GM23338 (cell line): Measurements from ENCODE around the gene KAT2A. TPM values are rescaled to one million over a fixed set of nuclear protein-coding genes. Genes with fewer than 3 reads are reported as not detected.
A peak's percentile ranks its signal among the peaks of the same experiment; 100 is the strongest.

ENCODE experiments used
- ATAC-seq: fragments of 200-7000 bp; cut with Tn5 transposase; 3 replicates; pipeline ENCODE4 v1.9.1; 2020
- DNase-seq: peaks from one replicate; pipeline ENCODE4 v3.0.0-alpha.2; 2015; ENCODE audit warnings: low spot score
- H2AFZ ChIP-seq: fragments of 200-600 bp; sonication (generic); 2 replicates; pipeline ENCODE4 v1.8.0; 2016; ENCODE audit warnings: antibody characterized with exemption, mild to moderate bottlenecking, moderate library complexity
- H3F3A ChIP-seq: fragments of 200-600 bp; sonication (generic); replicated peaks from 2 replicates; pipeline ENCODE4 v1.8.0; 2017; ENCODE audit warnings: antibody characterized with exemption, mixed run types, low read depth
- H3K27ac ChIP-seq: fragments of 200-600 bp; sonication (generic); 2 replicates; pipeline ENCODE4 v1.6.1; 2016; ENCODE audit warnings: low read depth
- H3K27me3 ChIP-seq: fragments of 200-600 bp; sonication (generic); 2 replicates; pipeline ENCODE4 v1.8.0; 2016; ENCODE audit warnings: mild to moderate bottlenecking, mixed run types, moderate library complexity; ENCODE audit not compliant: insufficient read depth
- H3K36me3 ChIP-seq: fragments of 200-600 bp; sonication (generic); 2 replicates; pipeline ENCODE4 v1.8.0; 2016; ENCODE audit warnings: mild to moderate bottlenecking; ENCODE audit not compliant: insufficient read depth
- H3K4me1 ChIP-seq: fragments of 200-600 bp; sonication (generic); 2 replicates; pipeline ENCODE4 v1.8.0; 2016; ENCODE audit warnings: mild to moderate bottlenecking, moderate library complexity; ENCODE audit not compliant: insufficient read depth
- H3K4me2 ChIP-seq: fragments of 200-600 bp; sonication (generic); 2 replicates; pipeline ENCODE4 v1.7.1; 2017; ENCODE audit warnings: mixed run types
- H3K4me3 ChIP-seq: fragments of 200-600 bp; sonication (generic); 2 replicates; pipeline ENCODE4 v1.6.1; 2016; ENCODE audit warnings: mixed run types
- H3K79me2 ChIP-seq: fragments of 200-600 bp; sonication (generic); replicated peaks from 2 replicates; pipeline ENCODE4 v1.8.0; 2017; ENCODE audit warnings: mild to moderate bottlenecking; ENCODE audit not compliant: insufficient read depth
- H3K9me2 ChIP-seq: fragments of 200-600 bp; sonication (generic); 2 replicates; pipeline ENCODE4 v1.8.0; 2017; ENCODE audit not compliant: insufficient read depth
- H4K20me1 ChIP-seq: fragments of 200-600 bp; sonication (generic); replicated peaks from 2 replicates; pipeline ENCODE4 v1.8.0; 2017; ENCODE audit warnings: mild to moderate bottlenecking; ENCODE audit not compliant: insufficient read depth
- H3K27ac Mint-ChIP-seq: 2 replicates; pipeline ENCODE4 v1.8.0; 2020; ENCODE audit warnings: inconsistent platforms, mild to moderate bottlenecking, moderate library complexity, mixed read lengths
- H3K27me3 Mint-ChIP-seq: 3 replicates; pipeline ENCODE4 v1.8.0; 2022; ENCODE audit warnings: low read depth, mild to moderate bottlenecking, moderate library complexity, mixed read lengths, inconsistent platforms; ENCODE audit not compliant: insufficient read depth, poor library complexity
- H3K36me3 Mint-ChIP-seq: 3 replicates; pipeline ENCODE4 v1.8.0; 2021; ENCODE audit warnings: low read depth, mild to moderate bottlenecking, inconsistent platforms, moderate library complexity, mixed read lengths
- H3K4me1 Mint-ChIP-seq: 3 replicates; pipeline ENCODE4 v1.8.0; 2020; ENCODE audit warnings: mild to moderate bottlenecking, inconsistent platforms, mixed read lengths
- H3K4me3 Mint-ChIP-seq: 3 replicates; pipeline ENCODE4 v1.8.0; 2021; ENCODE audit warnings: moderate library complexity, mild to moderate bottlenecking, inconsistent platforms, mixed read lengths
- H3K9me3 Mint-ChIP-seq: 3 replicates; pipeline ENCODE4 v1.8.0; 2020; ENCODE audit warnings: moderate library complexity, mild to moderate bottlenecking, inconsistent platforms, mixed read lengths
- CREB1 ChIP-seq: fragments of 250-450 bp; sonication (Bioruptor Pico); IDR thresholded peaks from 2 replicates; pipeline ENCODE4 v1.5.0; 2020; ENCODE audit warnings: low read depth, mild to moderate bottlenecking, moderate library complexity
- EZH2 ChIP-seq: fragments of 200-600 bp; sonication (generic); IDR thresholded peaks from one replicate; pipeline ENCODE4 v1.8.0; 2017; ENCODE audit warnings: antibody characterized with exemption, mild to moderate bottlenecking, low read depth; ENCODE audit not compliant: unreplicated experiment
- EZH2phosphoT487 ChIP-seq: fragments of 200-600 bp; sonication (generic); IDR thresholded peaks from one replicate; pipeline ENCODE4 v1.8.1; 2018; ENCODE audit warnings: antibody characterized with exemption; ENCODE audit not compliant: unreplicated experiment
- NANOG ChIP-seq: IDR thresholded peaks from 2 replicates; pipeline ENCODE4 v1.6.1; 2016; ENCODE audit warnings: antibody characterized with exemption, borderline replicate concordance
- POLR2AphosphoS5 ChIP-seq: IDR thresholded peaks from 2 replicates; pipeline ENCODE4 v1.6.1; 2016; ENCODE audit warnings: antibody characterized with exemption, low read depth
- STAT1 ChIP-seq: IDR thresholded peaks from one replicate; pipeline ENCODE4 v1.6.1; 2016; ENCODE audit warnings: antibody characterized with exemption; ENCODE audit not compliant: unreplicated experiment
- ZNF331 ChIP-seq: fragments of 250-450 bp; sonication (Bioruptor Pico); IDR thresholded peaks from 2 replicates; pipeline ENCODE4 v1.5.0; 2020; ENCODE audit warnings: low read depth, mild to moderate bottlenecking, moderate library complexity
- polyA plus RNA-seq: library from polyadenylated mRNA; unstranded; fragments of >200 nt; fragmentation: Nextera tagmentation; extraction: Ambion mirVana; gene quantifications from 2 replicates; pipeline ENCODE4 v1.2.1, GENCODE V29; 2016
- total RNA-seq: library from RNA; depleted of rRNA; stranded (reverse); fragments of >200 nt; shearing (Covaris generic); gene quantifications from 2 replicates; pipeline ENCODE4 v1.2.3, GENCODE V29; 2014
- TF ChIP-seq, protein P1 (sequence below): fragments of 250-450 bp; sonication (Bioruptor Pico); IDR thresholded peaks from 2 replicates; pipeline ENCODE4 v1.5.0; 2020; ENCODE audit warnings: mild to moderate bottlenecking, moderate library complexity
- TF ChIP-seq, protein P2 (sequence below): IDR thresholded peaks from 2 replicates; pipeline ENCODE4 v1.6.1; 2016; ENCODE audit warnings: antibody characterized with exemption

KAT2A gene
- total and polyA plus RNA-seq, 2 experiments from 2014 or later: 13.9 to 25.2 TPM

DNA sequence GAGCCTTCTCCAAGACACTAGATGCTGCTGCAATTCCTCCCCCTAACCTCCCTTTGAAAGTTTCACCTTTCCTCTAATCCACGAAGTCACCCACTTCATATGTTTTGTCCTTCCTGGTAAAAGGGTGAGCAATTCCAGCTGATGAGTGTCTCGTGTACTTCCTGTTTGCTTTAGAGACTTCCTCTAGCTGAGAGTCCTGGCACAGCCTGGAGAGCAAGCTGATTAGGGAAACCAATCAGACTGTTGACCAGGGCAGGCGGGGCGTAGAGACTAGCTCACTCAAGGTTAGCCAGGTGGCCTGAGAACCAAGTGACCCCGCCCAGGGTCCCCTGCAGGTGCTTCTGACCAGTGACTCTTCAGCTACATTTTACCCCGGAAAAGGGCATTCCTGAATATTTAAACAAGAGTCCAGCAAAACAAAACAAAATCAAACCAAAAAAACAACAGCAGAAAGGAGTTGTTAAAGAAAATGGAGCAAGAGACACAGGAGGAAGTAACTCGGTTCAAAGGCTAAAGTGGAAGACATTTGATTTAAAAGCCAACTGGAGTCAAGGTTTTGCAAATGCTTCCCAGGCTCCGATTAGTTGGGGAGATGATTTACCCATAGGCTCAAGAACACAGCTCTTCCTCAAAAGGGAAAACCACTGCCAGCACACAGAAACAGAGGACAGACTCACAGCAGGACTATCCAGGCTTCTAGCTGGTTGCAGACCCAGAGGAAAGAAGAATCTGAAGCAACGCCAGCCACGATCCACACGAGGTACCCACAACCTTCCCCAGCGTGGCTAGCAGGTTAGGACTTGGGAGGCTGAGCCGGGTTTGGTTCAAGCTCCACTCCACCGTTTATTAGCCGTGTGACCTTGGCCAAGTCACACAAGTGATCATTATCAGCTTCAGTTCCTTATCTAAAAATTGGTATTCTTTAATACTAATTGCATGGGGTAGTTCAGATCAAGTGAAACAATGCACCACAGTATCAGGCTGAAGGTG, 14.8 kb upstream of the KAT2A start (continued):
- TF ChIP-seq, protein P1, sequence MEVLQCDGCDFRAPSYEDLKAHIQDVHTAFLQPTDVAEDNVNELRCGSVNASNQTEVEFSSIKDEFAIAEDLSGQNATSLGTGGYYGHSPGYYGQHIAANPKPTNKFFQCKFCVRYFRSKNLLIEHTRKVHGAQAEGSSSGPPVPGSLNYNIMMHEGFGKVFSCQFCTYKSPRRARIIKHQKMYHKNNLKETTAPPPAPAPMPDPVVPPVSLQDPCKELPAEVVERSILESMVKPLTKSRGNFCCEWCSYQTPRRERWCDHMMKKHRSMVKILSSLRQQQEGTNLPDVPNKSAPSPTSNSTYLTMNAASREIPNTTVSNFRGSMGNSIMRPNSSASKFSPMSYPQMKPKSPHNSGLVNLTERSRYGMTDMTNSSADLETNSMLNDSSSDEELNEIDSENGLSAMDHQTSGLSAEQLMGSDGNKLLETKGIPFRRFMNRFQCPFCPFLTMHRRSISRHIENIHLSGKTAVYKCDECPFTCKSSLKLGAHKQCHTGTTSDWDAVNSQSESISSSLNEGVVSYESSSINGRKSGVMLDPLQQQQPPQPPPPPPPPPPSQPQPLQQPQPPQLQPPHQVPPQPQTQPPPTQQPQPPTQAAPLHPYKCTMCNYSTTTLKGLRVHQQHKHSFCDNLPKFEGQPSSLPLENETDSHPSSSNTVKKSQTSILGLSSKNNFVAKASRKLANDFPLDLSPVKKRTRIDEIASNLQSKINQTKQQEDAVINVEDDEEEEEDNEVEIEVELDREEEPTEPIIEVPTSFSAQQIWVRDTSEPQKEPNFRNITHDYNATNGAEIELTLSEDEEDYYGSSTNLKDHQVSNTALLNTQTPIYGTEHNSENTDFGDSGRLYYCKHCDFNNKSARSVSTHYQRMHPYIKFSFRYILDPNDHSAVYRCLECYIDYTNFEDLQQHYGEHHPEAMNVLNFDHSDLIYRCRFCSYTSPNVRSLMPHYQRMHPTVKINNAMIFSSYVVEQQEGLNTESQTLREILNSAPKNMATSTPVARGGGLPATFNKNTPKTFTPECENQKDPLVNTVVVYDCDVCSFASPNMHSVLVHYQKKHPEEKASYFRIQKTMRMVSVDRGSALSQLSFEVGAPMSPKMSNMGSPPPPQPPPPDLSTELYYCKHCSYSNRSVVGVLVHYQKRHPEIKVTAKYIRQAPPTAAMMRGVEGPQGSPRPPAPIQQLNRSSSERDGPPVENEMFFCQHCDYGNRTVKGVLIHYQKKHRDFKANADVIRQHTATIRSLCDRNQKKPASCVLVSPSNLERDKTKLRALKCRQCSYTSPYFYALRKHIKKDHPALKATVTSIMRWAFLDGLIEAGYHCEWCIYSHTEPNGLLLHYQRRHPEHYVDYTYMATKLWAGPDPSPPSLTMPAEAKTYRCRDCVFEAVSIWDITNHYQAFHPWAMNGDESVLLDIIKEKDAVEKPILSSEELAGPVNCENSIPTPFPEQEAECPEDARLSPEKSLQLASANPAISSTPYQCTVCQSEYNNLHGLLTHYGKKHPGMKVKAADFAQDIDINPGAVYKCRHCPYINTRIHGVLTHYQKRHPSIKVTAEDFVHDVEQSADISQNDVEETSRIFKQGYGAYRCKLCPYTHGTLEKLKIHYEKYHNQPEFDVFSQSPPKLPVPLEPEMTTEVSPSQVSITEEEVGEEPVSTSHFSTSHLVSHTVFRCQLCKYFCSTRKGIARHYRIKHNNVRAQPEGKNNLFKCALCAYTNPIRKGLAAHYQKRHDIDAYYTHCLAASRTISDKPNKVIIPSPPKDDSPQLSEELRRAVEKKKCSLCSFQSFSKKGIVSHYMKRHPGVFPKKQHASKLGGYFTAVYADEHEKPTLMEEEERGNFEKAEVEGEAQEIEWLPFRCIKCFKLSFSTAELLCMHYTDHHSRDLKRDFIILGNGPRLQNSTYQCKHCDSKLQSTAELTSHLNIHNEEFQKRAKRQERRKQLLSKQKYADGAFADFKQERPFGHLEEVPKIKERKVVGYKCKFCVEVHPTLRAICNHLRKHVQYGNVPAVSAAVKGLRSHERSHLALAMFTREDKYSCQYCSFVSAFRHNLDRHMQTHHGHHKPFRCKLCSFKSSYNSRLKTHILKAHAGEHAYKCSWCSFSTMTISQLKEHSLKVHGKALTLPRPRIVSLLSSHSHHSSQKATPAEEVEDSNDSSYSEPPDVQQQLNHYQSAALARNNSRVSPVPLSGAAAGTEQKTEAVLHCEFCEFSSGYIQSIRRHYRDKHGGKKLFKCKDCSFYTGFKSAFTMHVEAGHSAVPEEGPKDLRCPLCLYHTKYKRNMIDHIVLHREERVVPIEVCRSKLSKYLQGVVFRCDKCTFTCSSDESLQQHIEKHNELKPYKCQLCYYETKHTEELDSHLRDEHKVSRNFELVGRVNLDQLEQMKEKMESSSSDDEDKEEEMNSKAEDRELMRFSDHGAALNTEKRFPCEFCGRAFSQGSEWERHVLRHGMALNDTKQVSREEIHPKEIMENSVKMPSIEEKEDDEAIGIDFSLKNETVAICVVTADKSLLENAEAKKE (CRISPR knock-in tag): no peak
- no peak for TF ChIP-seq EZH2
- TF ChIP-seq POLR2AphosphoS5: no peak
- TF ChIP-seq STAT1: no peak
- TF ChIP-seq, protein P2, sequence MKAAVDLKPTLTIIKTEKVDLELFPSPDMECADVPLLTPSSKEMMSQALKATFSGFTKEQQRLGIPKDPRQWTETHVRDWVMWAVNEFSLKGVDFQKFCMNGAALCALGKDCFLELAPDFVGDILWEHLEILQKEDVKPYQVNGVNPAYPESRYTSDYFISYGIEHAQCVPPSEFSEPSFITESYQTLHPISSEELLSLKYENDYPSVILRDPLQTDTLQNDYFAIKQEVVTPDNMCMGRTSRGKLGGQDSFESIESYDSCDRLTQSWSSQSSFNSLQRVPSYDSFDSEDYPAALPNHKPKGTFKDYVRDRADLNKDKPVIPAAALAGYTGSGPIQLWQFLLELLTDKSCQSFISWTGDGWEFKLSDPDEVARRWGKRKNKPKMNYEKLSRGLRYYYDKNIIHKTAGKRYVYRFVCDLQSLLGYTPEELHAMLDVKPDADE: no peak

DNA sequence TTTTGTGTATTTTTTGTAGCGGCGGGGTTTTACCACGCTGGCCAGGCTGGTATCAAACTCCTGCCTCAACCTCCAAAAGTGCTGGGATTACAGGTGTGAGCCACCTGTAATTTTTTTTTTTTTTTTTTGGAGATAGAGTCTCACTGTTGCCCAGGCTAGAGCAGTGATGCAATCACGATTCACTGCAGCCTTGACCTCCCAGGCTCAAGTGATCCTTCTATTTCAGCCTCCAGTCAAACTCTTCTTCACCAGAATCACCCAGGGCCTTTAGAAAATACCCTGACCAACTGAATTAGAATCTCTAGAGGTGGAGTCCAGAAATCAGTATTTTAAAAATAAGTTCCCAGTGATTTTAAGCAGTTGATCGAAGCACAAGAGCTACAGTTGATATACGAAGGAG, 14.0 kb upstream of the KAT2A start:
- Histone ChIP-seq H3K9me2 (no peaks in the 10 kb centered on the region), H3K79me2 (peaks cover 81% of the 10 kb centered on the region), H3K4me2 (no peak overlapping the region), H3K27me3 (no peaks in the 10 kb centered on the region), H2AFZ (no peak overlapping the region), H3F3A (0 out of 2 replicates have a peak, but pooled peaks cover 4% of the 10 kb centered on the region), H3K27ac (peak overlapping the region; percentile 84), H3K4me3 (no peak overlapping the region), H3K4me1 (peaks cover 10% of the 10 kb centered on the region), H4K20me1 (peaks cover 16% of the 10 kb centered on the region), H3K36me3 (no peaks in the 10 kb centered on the region; the same call in 1 of the 2 replicates)
- DNase-seq: no peak
- H3K36me3 Mint-ChIP-seq: peaks cover 6% of the 10 kb centered on the region; the same call in 2 of the 3 replicates
- no peak for ATAC-seq
- H3K27me3 Mint-ChIP-seq: peaks cover 11% of the 10 kb centered on the region
- no peaks in the 10 kb centered on the region for H3K9me3 Mint-ChIP-seq
- peaks cover 33% of the 10 kb centered on the region for H3K4me1 Mint-ChIP-seq
- peak overlapping the region; percentile 87; the same call in 1 of the 2 replicates for H3K27ac Mint-ChIP-seq
- no peak overlapping the region; the same call in 2 of the 3 replicates for H3K4me3 Mint-ChIP-seq
- TF ChIP-seq NANOG (no peak), EZH2phosphoT487 (no peak), CREB1 (CRISPR knock-in tag) (no peak), STAT1 (no peak), ZNF331 (CRISPR knock-in tag) (no peak), EZH2 (no peak)
